Progenitor cell of endocrine pancreas (in vitro differentiated cells): ENCODE data around the gene FAM114A1. TPM values are rescaled to one million over a fixed set of nuclear protein-coding genes. Genes with fewer than 3 reads are reported as not detected.
A peak's percentile ranks its signal among the peaks of the same experiment; 100 is the strongest.

Experiments used
- DNase-seq: peaks from one replicate; pipeline ENCODE4 v3.0.0; 2021; ENCODE audit warnings: low spot score; ENCODE audit not compliant: unreplicated experiment
- H3K27ac Mint-ChIP-seq: 2 replicates; pipeline ENCODE4 v1.8.0; 2021; ENCODE audit warnings: mild to moderate bottlenecking, moderate library complexity, mixed read lengths
- H3K27me3 Mint-ChIP-seq: 2 replicates; pipeline ENCODE4 v1.8.0; 2021; ENCODE audit warnings: mixed read lengths
- H3K36me3 Mint-ChIP-seq: 2 replicates; pipeline ENCODE4 v1.8.0; 2022; ENCODE audit warnings: mixed read lengths; ENCODE audit not compliant: insufficient read depth
- H3K4me1 Mint-ChIP-seq: 2 replicates; pipeline ENCODE4 v1.8.0; 2021; ENCODE audit warnings: low read depth, mixed read lengths
- H3K4me3 Mint-ChIP-seq: 2 replicates; pipeline ENCODE4 v1.8.0; 2021; ENCODE audit warnings: low read depth, mild to moderate bottlenecking, moderate library complexity, mixed read lengths
- H3K9me3 Mint-ChIP-seq: 2 replicates; pipeline ENCODE4 v1.8.0; 2021; ENCODE audit warnings: low read depth, mixed read lengths
- total RNA-seq: library from RNA; stranded (reverse); gene quantifications from 2 replicates; pipeline ENCODE4 v1.2.1, GENCODE V29; 2021
- TF ChIP-seq, protein P1 (sequence below): fragments of 200-600 bp; sonication (generic); IDR thresholded peaks from one replicate; pipeline ENCODE4 v1.5.0; 2021; ENCODE audit warnings: antibody characterized with exemption, mild to moderate bottlenecking; ENCODE audit not compliant: unreplicated experiment

The FAM114A1 gene
- total RNA-seq, 1 donor from 2014 or later, result 32.6 TPM

DNA sequence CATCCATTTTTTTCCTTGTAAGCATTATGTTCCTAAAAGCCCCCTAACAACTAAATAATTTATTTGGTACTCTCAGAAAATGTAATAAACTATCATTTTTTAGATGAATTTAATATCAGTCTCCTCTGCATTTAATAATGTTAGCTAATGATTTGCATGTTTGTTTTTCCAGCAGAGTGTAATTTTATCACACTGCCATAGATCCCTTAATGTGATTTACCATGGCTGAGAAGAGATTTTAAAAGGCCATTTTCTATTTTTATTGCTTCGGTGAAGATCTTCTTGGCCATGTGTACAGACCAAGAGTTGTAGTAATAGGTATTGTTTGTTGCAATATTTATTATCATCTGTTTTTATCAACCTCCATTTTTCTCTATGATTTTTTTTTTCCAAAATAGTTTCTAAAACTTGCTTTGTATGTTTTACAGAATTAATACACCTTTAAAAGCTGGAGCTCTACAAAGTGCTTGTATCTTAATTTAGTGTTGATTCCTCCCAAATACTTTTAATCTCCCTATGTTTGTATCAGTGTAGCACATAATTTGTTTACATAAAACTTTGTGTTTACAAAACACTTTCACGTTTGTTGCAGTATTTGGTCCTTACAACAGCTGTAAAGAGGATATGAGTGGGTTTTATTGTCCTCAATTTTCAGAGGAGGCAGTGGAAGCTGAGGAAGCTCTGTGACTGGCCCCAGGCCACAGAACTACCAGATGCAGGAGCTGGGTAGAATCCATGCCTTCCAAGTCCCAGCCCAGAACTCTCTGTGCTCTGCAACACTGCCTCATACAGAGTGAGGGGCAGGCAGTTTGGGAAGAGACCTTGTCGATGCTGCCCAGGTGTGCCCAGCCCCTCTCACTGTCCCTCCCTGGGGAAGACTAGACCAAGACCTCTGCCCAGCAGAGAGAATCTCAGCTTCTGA lies 58.1 kb downstream of the FAM114A1 start:
- no peak overlapping the region for H3K4me3 Mint-ChIP-seq
- TF ChIP-seq, protein P1, sequence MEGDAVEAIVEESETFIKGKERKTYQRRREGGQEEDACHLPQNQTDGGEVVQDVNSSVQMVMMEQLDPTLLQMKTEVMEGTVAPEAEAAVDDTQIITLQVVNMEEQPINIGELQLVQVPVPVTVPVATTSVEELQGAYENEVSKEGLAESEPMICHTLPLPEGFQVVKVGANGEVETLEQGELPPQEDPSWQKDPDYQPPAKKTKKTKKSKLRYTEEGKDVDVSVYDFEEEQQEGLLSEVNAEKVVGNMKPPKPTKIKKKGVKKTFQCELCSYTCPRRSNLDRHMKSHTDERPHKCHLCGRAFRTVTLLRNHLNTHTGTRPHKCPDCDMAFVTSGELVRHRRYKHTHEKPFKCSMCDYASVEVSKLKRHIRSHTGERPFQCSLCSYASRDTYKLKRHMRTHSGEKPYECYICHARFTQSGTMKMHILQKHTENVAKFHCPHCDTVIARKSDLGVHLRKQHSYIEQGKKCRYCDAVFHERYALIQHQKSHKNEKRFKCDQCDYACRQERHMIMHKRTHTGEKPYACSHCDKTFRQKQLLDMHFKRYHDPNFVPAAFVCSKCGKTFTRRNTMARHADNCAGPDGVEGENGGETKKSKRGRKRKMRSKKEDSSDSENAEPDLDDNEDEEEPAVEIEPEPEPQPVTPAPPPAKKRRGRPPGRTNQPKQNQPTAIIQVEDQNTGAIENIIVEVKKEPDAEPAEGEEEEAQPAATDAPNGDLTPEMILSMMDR, result no peak
- no peaks in the 10 kb centered on the region for H3K9me3 Mint-ChIP-seq
- H3K27me3 Mint-ChIP-seq, result no peaks in the 10 kb centered on the region
- peaks cover 5% of the 10 kb centered on the region for H3K36me3 Mint-ChIP-seq
- H3K4me1 Mint-ChIP-seq, result peaks cover 10% of the 10 kb centered on the region
- DNase-seq, result no peak
- H3K27ac Mint-ChIP-seq, result no peak overlapping the region

DNA sequence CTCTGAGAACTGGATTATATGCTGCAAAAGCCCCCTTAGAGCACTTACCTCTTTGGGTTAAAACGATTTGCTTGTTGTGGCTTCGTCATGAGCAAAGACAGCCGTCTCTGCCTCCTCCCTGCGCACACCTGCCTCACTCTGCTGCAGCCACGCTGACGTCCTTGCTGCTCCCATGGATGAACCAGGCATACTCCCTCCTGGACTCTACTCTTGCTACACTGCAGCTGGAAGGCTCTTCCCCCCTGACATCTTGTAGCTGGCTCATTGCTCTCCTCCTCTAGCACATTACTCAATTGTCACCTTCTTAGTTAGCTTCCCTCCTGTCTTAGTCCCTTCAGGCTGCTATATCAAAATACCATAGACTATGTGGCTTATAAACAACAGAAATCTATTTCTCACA lies 59.3 kb downstream of the FAM114A1 start:
- H3K4me3 Mint-ChIP-seq, result no peak overlapping the region
- peaks cover 10% of the 10 kb centered on the region for H3K36me3 Mint-ChIP-seq
- no peak for DNase-seq
- no peak overlapping the region for H3K27ac Mint-ChIP-seq
- peaks cover 10% of the 10 kb centered on the region for H3K4me1 Mint-ChIP-seq
- no peaks in the 10 kb centered on the region for H3K27me3 Mint-ChIP-seq
- TF ChIP-seq, protein P1, result no peak
- no peaks in the 10 kb centered on the region for H3K9me3 Mint-ChIP-seq

GRCh38 chr4:38928568-38928967 lies 61.0 kb downstream of the FAM114A1 start:
- Mint-ChIP-seq H3K4me1 (peaks cover 10% of the 10 kb centered on the region), H3K4me3 (no peak overlapping the region), H3K27me3 (no peaks in the 10 kb centered on the region), H3K36me3 (peaks cover 19% of the 10 kb centered on the region), H3K27ac (no peak overlapping the region), H3K9me3 (no peaks in the 10 kb centered on the region)
- TF ChIP-seq, protein P1, result no peak
- no peak for DNase-seq

GRCh38 chr4:38928974-38929373 lies 61.4 kb downstream of the FAM114A1 start:
- Mint-ChIP-seq H3K4me3 (no peak overlapping the region), H3K27ac (no peak overlapping the region), H3K36me3 (peaks cover 21% of the 10 kb centered on the region), H3K27me3 (no peaks in the 10 kb centered on the region), H3K9me3 (no peaks in the 10 kb centered on the region), H3K4me1 (peaks cover 10% of the 10 kb centered on the region)
- DNase-seq, result no peak
- TF ChIP-seq, protein P1, result no peak

DNA sequence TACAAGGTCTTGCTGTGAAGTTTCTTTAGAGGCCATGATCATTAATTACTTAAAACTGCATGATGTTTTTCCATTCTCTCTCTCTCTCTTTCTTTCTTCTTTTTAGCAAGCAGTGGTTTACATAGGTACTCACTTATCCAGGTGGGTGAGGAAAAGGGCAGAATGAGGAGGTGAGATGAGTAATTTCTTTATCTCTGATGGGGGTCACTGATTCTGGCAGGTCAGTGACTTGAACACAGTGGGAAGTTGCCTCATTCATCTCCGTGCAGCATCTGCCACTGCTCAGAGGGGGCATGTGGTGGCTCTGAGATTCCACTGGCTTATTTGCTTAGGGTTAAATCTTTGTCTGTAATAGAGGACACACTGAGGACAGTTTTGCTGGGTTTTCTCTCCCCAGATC lies 62.6 kb downstream of the FAM114A1 start:
- TF ChIP-seq, protein P1, result no peak
- Mint-ChIP-seq H3K4me1 (peaks cover 10% of the 10 kb centered on the region), H3K4me3 (no peak overlapping the region), H3K27me3 (no peaks in the 10 kb centered on the region), H3K36me3 (peaks cover 21% of the 10 kb centered on the region), H3K27ac (peak overlapping the region; percentile 59), H3K9me3 (no peaks in the 10 kb centered on the region)
- no peak for DNase-seq
